ENCODE measurements around the gene SLC25A25. TPM values are rescaled to one million over a fixed set of nuclear protein-coding genes. Genes with fewer than 3 reads are reported as not detected.
"Not testable (repeated sequence)": the region's sequence is repeated elsewhere in the genome, so short reads cannot be mapped to it uniquely, and the experiment has no call there.

Gene SLC25A25
- total RNA-seq: 10 to 100 TPM; 21.2 to 81.5 (median 53.3) TPM
- long read RNA-seq, partial matches to known transcripts: 2 of 2 reads
- long read RNA-seq, other reads (novel, unspliced or antisense): 0 of 2 reads

DNA sequence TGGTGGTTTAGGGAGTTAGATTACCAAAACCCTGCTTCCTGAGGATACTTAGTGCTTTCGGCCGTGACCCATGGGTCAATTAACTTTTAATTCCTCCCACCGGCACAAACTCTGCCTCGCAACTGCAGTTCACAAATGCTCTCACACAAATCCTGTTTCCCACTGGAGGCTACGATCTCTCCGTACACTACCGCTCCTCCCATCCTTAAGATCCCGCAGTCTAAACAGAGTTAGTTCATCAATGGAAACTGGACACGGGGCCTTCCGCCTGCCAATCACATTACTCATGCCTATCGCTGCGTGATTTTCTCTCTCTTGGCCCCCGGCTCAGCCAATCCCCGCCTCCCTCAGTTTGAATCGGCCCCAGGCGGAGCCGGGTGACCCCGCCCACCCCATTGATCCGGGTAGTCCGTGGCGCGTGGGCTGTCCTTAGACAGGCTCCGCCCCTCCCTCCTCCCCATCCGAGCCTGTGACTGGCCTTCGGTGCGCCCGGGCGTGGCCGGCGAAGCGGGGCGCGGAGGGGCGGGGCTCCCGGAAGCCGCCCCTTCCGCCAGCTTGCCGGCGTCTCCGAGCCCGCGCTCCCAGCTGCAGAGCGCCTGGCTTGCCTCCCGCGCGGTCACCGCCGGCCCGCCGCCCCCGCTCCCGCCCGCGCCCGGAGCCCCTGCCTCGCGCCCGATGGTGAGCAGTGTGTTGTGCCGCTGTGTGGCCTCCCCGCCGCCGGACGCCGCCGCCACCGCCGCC is at the start of gene SLC25A25:
Gene SLC25A25, plus strand, starts transcription at position 588 of the 741 bp plus-strand sequence. Its CDS starts 88 bp downstream, at position 676.
- peaks cover 0 to 54% (median 21%) of the 10 kb centered on the region in 4 donors for H3K4me1 ChIP-seq
- intact Hi-C loops (cut with DNase I): no loop called here
- H3K36me3 ChIP-seq: no peaks in the 10 kb centered on the region
- ATAC-seq (peak; percentile 84 to 92 (median 85)), DNase-seq (peak; percentile 100)
- peak within 1 kb of the TSS; percentile 86 to 96 (median 88) for H3K4me3 ChIP-seq
- H3K27ac ChIP-seq: peak within 1 kb of the TSS; percentile 93 to 95 (median 94)
- H3K9me3 ChIP-seq: no peaks in the 10 kb centered on the region
- WGBS (ENCODE audit: insufficient coverage, low coverage, low lambda C conversion rate, missing lambda C conversion rate): 0% methylated on average over 14 of the region's 67 CpGs
- no peaks in the 10 kb centered on the region for H3K27me3 ChIP-seq
- TF ChIP-seq, protein P1, sequence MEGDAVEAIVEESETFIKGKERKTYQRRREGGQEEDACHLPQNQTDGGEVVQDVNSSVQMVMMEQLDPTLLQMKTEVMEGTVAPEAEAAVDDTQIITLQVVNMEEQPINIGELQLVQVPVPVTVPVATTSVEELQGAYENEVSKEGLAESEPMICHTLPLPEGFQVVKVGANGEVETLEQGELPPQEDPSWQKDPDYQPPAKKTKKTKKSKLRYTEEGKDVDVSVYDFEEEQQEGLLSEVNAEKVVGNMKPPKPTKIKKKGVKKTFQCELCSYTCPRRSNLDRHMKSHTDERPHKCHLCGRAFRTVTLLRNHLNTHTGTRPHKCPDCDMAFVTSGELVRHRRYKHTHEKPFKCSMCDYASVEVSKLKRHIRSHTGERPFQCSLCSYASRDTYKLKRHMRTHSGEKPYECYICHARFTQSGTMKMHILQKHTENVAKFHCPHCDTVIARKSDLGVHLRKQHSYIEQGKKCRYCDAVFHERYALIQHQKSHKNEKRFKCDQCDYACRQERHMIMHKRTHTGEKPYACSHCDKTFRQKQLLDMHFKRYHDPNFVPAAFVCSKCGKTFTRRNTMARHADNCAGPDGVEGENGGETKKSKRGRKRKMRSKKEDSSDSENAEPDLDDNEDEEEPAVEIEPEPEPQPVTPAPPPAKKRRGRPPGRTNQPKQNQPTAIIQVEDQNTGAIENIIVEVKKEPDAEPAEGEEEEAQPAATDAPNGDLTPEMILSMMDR (IDR thresholded peaks at IDR 0.05): no peak
- peak; percentile 97 for TF ChIP-seq POLR2A (IDR thresholded peaks at IDR 0.05)

DNA sequence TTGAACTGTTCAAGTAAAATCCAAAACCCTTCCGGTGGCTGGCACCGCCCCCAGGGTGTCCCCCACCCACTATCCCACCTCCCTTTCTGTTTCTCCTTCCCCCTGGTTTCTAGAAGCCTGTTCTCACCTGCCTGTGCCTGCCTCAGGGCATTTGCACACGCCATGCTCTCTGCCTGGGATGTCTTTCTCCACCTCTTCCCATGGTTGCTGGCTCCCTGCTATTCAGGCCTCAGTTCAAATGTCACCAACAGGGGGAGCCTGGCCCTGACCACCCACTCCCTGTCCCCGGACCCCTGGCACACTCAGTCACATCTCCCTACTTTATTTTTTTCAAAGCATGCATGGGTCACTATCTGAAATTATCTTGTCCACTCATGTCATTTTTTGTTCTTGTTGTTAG is 47.3 kb upstream of the SLC25A25 start:
- 94% methylated on average over 3 of the region's 4 CpGs for WGBS (ENCODE audit: insufficient coverage, low coverage, low lambda C conversion rate, missing lambda C conversion rate)
- Histone ChIP-seq H3K4me1 (peaks cover 0 to 6% (median 0%) of the 10 kb centered on the region in 4 donors), H3K36me3 (no peaks in the 10 kb centered on the region), H3K27me3 (no peaks in the 10 kb centered on the region), H3K27ac (no peak overlapping the region), H3K9me3 (no peaks in the 10 kb centered on the region), H3K4me3 (no peak overlapping the region)
- no peak for DNase-seq
- no peak for TF ChIP-seq POLR2A (IDR thresholded peaks at IDR 0.05)
- TF ChIP-seq, protein P1 (IDR thresholded peaks at IDR 0.05): peak in 2 of 4 donors; percentile 7 to 8
- no peak for ATAC-seq
- intact Hi-C loops (cut with DNase I): no loop called here

DNA sequence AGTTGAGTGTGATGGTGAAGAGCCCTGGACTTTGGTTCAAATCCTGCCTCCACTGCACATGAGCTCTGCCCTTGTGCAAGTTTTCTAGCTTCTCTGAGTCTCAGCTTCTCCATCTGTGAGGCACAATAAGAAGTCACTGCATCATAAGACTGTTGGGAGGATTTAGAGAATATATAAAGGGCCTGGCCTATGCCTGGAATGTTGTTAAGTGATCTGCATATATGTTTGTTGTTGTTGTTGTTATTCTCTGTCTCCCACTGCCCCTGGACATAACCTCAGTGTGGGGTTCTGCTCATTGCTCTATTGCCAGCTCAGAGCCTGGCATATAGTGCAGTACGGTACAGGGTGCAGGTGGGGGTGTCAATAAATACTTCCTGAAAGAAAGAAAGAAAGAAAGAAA is 46.9 kb upstream of the SLC25A25 start:
- DNase-seq (no peak), ATAC-seq (no peak)
- WGBS (ENCODE audit: insufficient coverage, low coverage, low lambda C conversion rate, missing lambda C conversion rate): 25% methylated on average over 1 of the region's 1 CpG
- Histone ChIP-seq H3K4me3 (no peak overlapping the region), H3K9me3 (no peaks in the 10 kb centered on the region), H3K4me1 (peaks cover 0 to 6% (median 0%) of the 10 kb centered on the region in 4 donors), H3K27ac (no peak overlapping the region), H3K36me3 (no peaks in the 10 kb centered on the region), H3K27me3 (no peaks in the 10 kb centered on the region)
- intact Hi-C loops (cut with DNase I): no loop called here
- no peak for TF ChIP-seq POLR2A (IDR thresholded peaks at IDR 0.05)
- TF ChIP-seq, protein P1 (IDR thresholded peaks at IDR 0.05): no peak

DNA sequence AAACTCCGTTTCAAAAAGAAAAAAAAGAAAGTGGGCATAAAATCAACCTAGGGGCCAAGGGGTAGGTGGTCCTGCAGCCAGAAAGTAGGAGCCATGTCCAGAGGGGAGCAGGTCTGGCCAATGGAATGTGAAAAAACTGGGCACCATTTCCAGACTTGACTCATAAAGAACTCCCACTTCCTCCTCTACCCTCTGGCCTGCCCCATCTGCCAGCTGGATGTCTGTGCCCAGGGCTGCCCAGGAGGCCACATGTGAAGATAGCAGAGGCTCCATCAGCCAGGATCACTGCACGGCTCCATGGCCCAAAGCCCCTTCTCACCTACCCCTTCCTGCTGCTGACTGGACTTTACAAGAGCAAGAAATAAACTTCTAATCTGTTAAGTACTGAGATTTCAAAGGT is 45.1 kb upstream of the SLC25A25 start:
- H3K4me3 ChIP-seq: no peak overlapping the region
- H3K27me3 ChIP-seq: no peaks in the 10 kb centered on the region
- peaks cover 0 to 6% (median 0%) of the 10 kb centered on the region in 4 donors for H3K4me1 ChIP-seq
- no peaks in the 10 kb centered on the region for H3K36me3 ChIP-seq
- no peak for TF ChIP-seq POLR2A (IDR thresholded peaks at IDR 0.05)
- TF ChIP-seq, protein P1 (IDR thresholded peaks at IDR 0.05): no peak
- WGBS (ENCODE audit: insufficient coverage, low coverage, low lambda C conversion rate, missing lambda C conversion rate): 11% methylated on average over 2 of the region's 2 CpGs
- intact Hi-C loops (cut with DNase I): no loop called here
- ATAC-seq (peak in 1 of 4 donors; percentile 62), DNase-seq (peak in 1 of 3 donors; percentile 40)
- no peak overlapping the region for H3K27ac ChIP-seq
- no peaks in the 10 kb centered on the region for H3K9me3 ChIP-seq

DNA sequence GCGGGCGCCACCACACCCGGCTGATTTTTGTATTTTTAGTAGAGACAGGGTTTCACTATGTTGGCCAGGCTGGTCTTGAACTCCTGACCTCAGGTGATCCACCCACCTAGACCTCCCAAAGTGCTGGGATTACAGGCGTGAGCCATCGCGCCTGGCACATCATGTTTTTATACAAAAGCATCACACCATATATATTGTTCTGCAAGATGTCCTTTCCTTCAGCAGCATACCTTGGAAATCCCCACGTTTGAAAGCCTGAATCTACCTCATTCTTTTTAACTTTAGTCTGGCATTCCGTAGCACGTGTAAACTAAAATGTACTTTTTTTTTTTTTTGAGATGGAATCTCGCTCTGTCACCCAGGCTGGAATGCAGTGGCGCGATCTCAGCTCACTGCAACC is 44.4 kb upstream of the SLC25A25 start:
- H3K4me1 ChIP-seq; H3K4me3 ChIP-seq; DNase-seq; H3K9me3 ChIP-seq; H3K27me3 ChIP-seq; H3K36me3 ChIP-seq; intact Hi-C loops (cut with DNase I); ATAC-seq; H3K27ac ChIP-seq: not testable (repeated sequence)
- 81% methylated on average over 11 of the region's 12 CpGs for WGBS (ENCODE audit: insufficient coverage, low coverage, low lambda C conversion rate, missing lambda C conversion rate)

Measured in right lobe of liver (tissue), 6 donors.